GM21737 (cell line): ENCODE data around the gene BOLA2.
A peak's percentile ranks its signal among the peaks of the same experiment; 100 is the strongest.
"Not testable (repeated sequence)": the region's sequence is repeated elsewhere in the genome, so short reads cannot be mapped to it uniquely, and the experiment has no call there.

ENCODE experiments used
- ATAC-seq: cut with Tn5 transposase; IDR thresholded peaks from one replicate; pipeline ENCODE4 v1.9.1; 2021; ENCODE audit warnings: mild to moderate bottlenecking, moderate library complexity; ENCODE audit not compliant: unreplicated experiment

BOLA2 gene

GRCh38 chr16:29454269-29454668 lies at the start of gene BOLA2, which contains the start of gene SLX1B:
BOLA2 (minus strand) TSS chr16:29454351; CDS start chr16:29454253, 98 bp downstream.
SLX1B (plus strand) TSS chr16:29454533.
- ATAC-seq, result peak; percentile 85

- not testable (repeated sequence) for ATAC-seq
Observed at GRCh38 chr16:29482276-29482675, 28.1 kb upstream of the BOLA2 start.

GRCh38 chr16:29472065-29472464 lies 17.9 kb upstream of the BOLA2 start:
- ATAC-seq, result not testable (repeated sequence)

- ATAC-seq, result not testable (repeated sequence)
Observed at GRCh38 chr16:29469660-29470059, 15.5 kb upstream of the BOLA2 start.

GRCh38 chr16:29467654-29468366 lies 13.7 kb upstream of the BOLA2 start:
- not testable (repeated sequence) for ATAC-seq

GRCh38 chr16:29466904-29467303 lies 12.8 kb upstream of the BOLA2 start:
- ATAC-seq, result not testable (repeated sequence)

- not testable (repeated sequence) for ATAC-seq
Observed at GRCh38 chr16:29465985-29466824, 12.1 kb upstream of the BOLA2 start.

- not testable (repeated sequence) for ATAC-seq
Observed at GRCh38 chr16:29460647-29461030, 6.5 kb upstream of the BOLA2 start.

GRCh38 chr16:29459706-29460646 lies 5.8 kb upstream of the BOLA2 start, which contains the start of gene SULT1A4:
SULT1A4 (plus strand) TSS chr16:29459913; CDS start chr16:29461386, 1,473 bp downstream.
- ATAC-seq, result not testable (repeated sequence)

- not testable (repeated sequence) for ATAC-seq
Observed at GRCh38 chr16:29457660-29458059, 3.5 kb upstream of the BOLA2 start.

- peak; percentile 59 for ATAC-seq
Observed at GRCh38 chr16:29454828-29455227, 677 bp upstream of the BOLA2 start.

- peak; percentile 5 for ATAC-seq
Observed at GRCh38 chr16:29453754-29454153, 397 bp downstream of the BOLA2 start.

- not testable (repeated sequence) for ATAC-seq
Observed at GRCh38 chr16:29425390-29425789, 28.8 kb downstream of the BOLA2 start.

- ATAC-seq, result not testable (repeated sequence)
Observed at GRCh38 chr16:29423587-29423986, 30.6 kb downstream of the BOLA2 start.

GRCh38 chr16:29405249-29405648 lies 48.9 kb downstream of the BOLA2 start:
- ATAC-seq, result not testable (repeated sequence)
